ENCODE data around the gene MAP3K6. TPM values are rescaled to one million over a fixed set of nuclear protein-coding genes. Genes with fewer than 3 reads are reported as not detected.

The MAP3K6 gene
- total RNA-seq, 1 experiment from 2014 or later: 7.7 TPM

- peaks cover 18% of the 10 kb centered on the region; the same call in 1 of the 2 replicates for H3K27me3 ChIP-seq (ENCODE audit: insufficient read depth, low read length)
- peaks cover 0 to 13% (median 3%) of the 10 kb centered on the region in 3 experiments; a peak in 4 of 7 replicates for H3K36me3 Mint-ChIP-seq (ENCODE audit: insufficient read depth in 1 of 3, low read depth in 3 of 3)
- H3T11ph ChIP-seq (ENCODE audit: low read length): no peak overlapping the region
- no peak overlapping the region for H2BK120ac ChIP-seq (ENCODE audit: low read depth, low read length, poor library complexity, severe bottlenecking)
- H3K4me1 Mint-ChIP-seq: peaks cover 13 to 30% of the 10 kb centered on the region in 2 experiments
- H4K8ac ChIP-seq (replicated peaks; ENCODE audit: insufficient read length, low read depth, low read length): no peak overlapping the region
- no peaks in the 10 kb centered on the region for H3K79me1 ChIP-seq (ENCODE audit: insufficient read depth, low read depth, low read length, poor library complexity, severe bottlenecking)
- H4K20me1 ChIP-seq (ENCODE audit: control insufficient read depth, insufficient read depth, insufficient read length): peaks cover 4% of the 10 kb centered on the region
- no peak overlapping the region for H3K9ac ChIP-seq (ENCODE audit: extremely low read depth, insufficient read length, low read length)
- no peak overlapping the region for H3K23ac ChIP-seq (ENCODE audit: insufficient read length, low read depth, low read length)
- H3K23me2 ChIP-seq (ENCODE audit: insufficient read length, low read depth, low read length, poor library complexity, severe bottlenecking): peaks cover 13% of the 10 kb centered on the region
- H2BK12ac ChIP-seq (ENCODE audit: insufficient read length, low read depth, low read length): no peak overlapping the region
- no peak overlapping the region for H2BK5ac ChIP-seq (ENCODE audit: insufficient read length, low read length)
- H3K4me3 Mint-ChIP-seq: peak overlapping the region in 1 of 2 experiments; percentile 23; a peak in 2 of 5 replicates
- no peak overlapping the region for H3K27ac ChIP-seq (ENCODE audit: insufficient read length, low read depth, low read length)
- no peaks in the 10 kb centered on the region for H3K79me2 ChIP-seq (ENCODE audit: insufficient read depth, low read length)
- no peak overlapping the region for H2AFZ ChIP-seq (ENCODE audit: low read length)
- no peak overlapping the region for H2BK15ac ChIP-seq (ENCODE audit: low read depth, low read length)
- peak; percentile 71 for DNase-seq
- TF ChIP-seq CTCF (conservative IDR thresholded peaks at IDR 0.05): no peak; the same call in 2 of the 3 replicates
- H2BK20ac ChIP-seq (ENCODE audit: low read depth, low read length, poor library complexity, severe bottlenecking): no peak overlapping the region
- H3K4ac ChIP-seq (ENCODE audit: low read depth, low read length): no peak overlapping the region
- peaks cover 3% of the 10 kb centered on the region; the same call in 1 of the 2 replicates for H3K4me1 ChIP-seq (ENCODE audit: insufficient read depth, low read length)
- no peak overlapping the region for H3K27ac Mint-ChIP-seq
- peak overlapping the region; percentile 23 for H3K4me2 ChIP-seq (ENCODE audit: insufficient read depth, insufficient read length, low read length)
- H3K27me3 Mint-ChIP-seq (ENCODE audit: low read depth): peaks cover 54% of the 10 kb centered on the region
- H4K91ac ChIP-seq (ENCODE audit: insufficient read length, low read depth, low read length): no peak overlapping the region
- H4K5ac ChIP-seq (ENCODE audit: insufficient read length, low read depth, low read length): no peak overlapping the region
- H2AK5ac ChIP-seq (ENCODE audit: insufficient read length, low read length): no peak overlapping the region
- no peaks in the 10 kb centered on the region; a peak in 1 of 5 replicates for H3K9me3 Mint-ChIP-seq
- no peak overlapping the region for H3K56ac ChIP-seq (ENCODE audit: insufficient read length, low read depth, low read length)
- no peak overlapping the region for H3K18ac ChIP-seq (ENCODE audit: insufficient read length, low read depth, low read length)
- no peak overlapping the region for H3K14ac ChIP-seq (ENCODE audit: insufficient read depth, low read length)
- no peaks in the 10 kb centered on the region for H3K9me3 ChIP-seq (ENCODE audit: control insufficient read depth, low read depth, low read length)
- WGBS (ENCODE audit: extremely low coverage, insufficient read length, low lambda C conversion rate): no CpG with 5 or more reads among the region's 37 CpGs
Observed at GRCh38 chr1:27356619-27357280, 10.0 kb downstream of the MAP3K6 start.

Measured in H9 (cell line).